Heart left ventricle (tissue), 16 donors: ENCODE results near the gene CDH23. TPM values are rescaled to one million over a fixed set of nuclear protein-coding genes. Genes with fewer than 3 reads are reported as not detected.
"Not testable (repeated sequence)": the region's sequence is repeated elsewhere in the genome, so short reads cannot be mapped to it uniquely, and the experiment has no call there.

ENCODE experiments used
- ATAC-seq, 4 donors: fragments of 200-7000 bp; cut with Tn5 transposase; one replicate each; pipeline ENCODE4 v1.9.1; 2020 to 2022; ENCODE audit warnings: moderate library complexity in 4 of 4, mild to moderate bottlenecking in 3 of 4, moderate number of reproducible peaks in 1 of 4
- DNase-seq, 5 donors: peaks; one replicate each; pipeline ENCODE4 v3.0.0-alpha.2; 2020
- H3K27ac ChIP-seq, 12 donors: fragments of 200-600 bp; sonication (generic) in 4 of 12; one replicate each; pipeline versions ENCODE4 v1.5.0 to v1.8.0; 2016 to 2022; ENCODE audit warnings: mild to moderate bottlenecking in 2 of 12
- H3K27me3 ChIP-seq, 9 donors: fragments of 200-600 bp; sonication (generic) in 2 of 9; one replicate each; pipeline versions ENCODE4 v1.5.1 to v1.8.0; 2016 to 2022; ENCODE audit warnings: mild to moderate bottlenecking in 3 of 9
- H3K36me3 ChIP-seq, 9 donors: fragments of 200-600 bp; sonication (generic) in 2 of 9; one replicate each; pipeline versions ENCODE4 v1.5.0 to v1.8.0; 2018 to 2022; ENCODE audit warnings: mild to moderate bottlenecking in 2 of 9
- H3K4me1 ChIP-seq, 12 donors: fragments of 200-600 bp; sonication (generic) in 4 of 12; one replicate each; pipeline versions ENCODE4 v1.5.0 to v1.8.0; 2016 to 2022; ENCODE audit warnings: mild to moderate bottlenecking in 3 of 12
- H3K4me3 ChIP-seq, 12 donors: fragments of 200-600 bp; sonication (generic) in 4 of 12; one replicate each; pipeline versions ENCODE4 v1.5.0 to v1.8.0; 2017 to 2022; ENCODE audit warnings: mild to moderate bottlenecking in 9 of 12, moderate library complexity in 4 of 12
- H3K9me3 ChIP-seq, 12 donors: fragments of 200-600 bp; sonication (generic) in 4 of 12; one replicate each; pipeline versions ENCODE4 v1.5.0 to v1.8.0; 2016 to 2022; ENCODE audit warnings: mild to moderate bottlenecking in 1 of 12
- POLR2A ChIP-seq, 2 donors: fragments of 450-650 bp; IDR thresholded peaks; one replicate each; pipeline ENCODE4 v1.6.1; 2017; ENCODE audit warnings: antibody characterized with exemption in 2 of 2, mild to moderate bottlenecking in 2 of 2, moderate library complexity in 2 of 2
- WGBS, 4 donors: extraction: QIAGEN DNeasy Blood & Tissue Kit in 2 of 4; methylation state at CpG; one replicate each; pipeline versions ENCODE4 v1.1.5 to v1.1.7; 2013 to 2018; 5-methylcytosine and 5-hydroxymethylcytosine counted together
- intact Hi-C, 10 donors: fragments of 100-400 bp; cut with DNase I; formaldehyde crosslinking; loops; one replicate each; pipeline versions ENCODE4 v1.11.1 to v1.14.2; 2022
- polyA plus RNA-seq, 2 donors: library from polyadenylated mRNA; stranded (reverse); fragments of 200-250 nt; gene quantifications; one replicate each; pipeline ENCODE4 v1.2.3, GENCODE V29; 2013
- total RNA-seq, 9 donors: library from RNA; depleted of rRNA in 2 of 9; stranded (reverse); fragments of >200 nt in 2 of 9; fragmentation: NEBNext Ultra II Directional in 3 of 9; extraction: Animal tissue kit (Norgen Biotek cat#: 25700) in 3 of 9; gene quantifications; one replicate each; pipeline versions ENCODE4 v1.1.0 to v1.2.4, GENCODE V29; 2016 to 2023
- TF ChIP-seq, protein P1 (sequence below), 12 donors: fragments of 200-600 bp; sonication (generic) in 4 of 12; IDR thresholded peaks; one replicate each; pipeline versions ENCODE4 v1.5.0 to v1.8.0; 2018 to 2022; ENCODE audit warnings: antibody characterized with exemption in 12 of 12, mild to moderate bottlenecking in 5 of 12
- donor health status: ischemic (EF 13 %, LVEDD 7.1; RV severe dilation, severe dysfunction).
- donor health status: healthy with polysubstance abuse.
- donor health status: DM: no; HTN: yes; CAD: no.
- donor health status: DM: no; HTN: no; CAD: no.
- donor health status: ischemic (EF 25% LVEDD 6.9; RV normal size, moderate dysfunction).
- donor health status: ischemic (EF 25% LVEDD 5.7; RV mildly dilated, moderate dysfunction).
- donor health status: healthy.
- donor health status: DM: yes; HTN: yes; CAD: no.
- donor health status: ischemic (EF 35%, LVEDD 5.7; RV mildly dilated, moderate dysfunction).
- donor health status: nonischemic (EF 11% LVEDD 7.7; RV severe dilation, severe dysfunction).
- donor health status: DM: yes; HTN: yes; CAD: no.
- donor health status: PGD.
- donor health status: ischemic (EF 29% LVEDD 5.4; RV normal size, mild dysfunction).
- donor health status: nonischemic (EF 23%, LVEDD 6.1; RV moderate dilation, normal function).

Gene CDH23
- total and polyA plus RNA-seq, 11 donors, result 1.2 to 8.6 (median 3.9) TPM

DNA sequence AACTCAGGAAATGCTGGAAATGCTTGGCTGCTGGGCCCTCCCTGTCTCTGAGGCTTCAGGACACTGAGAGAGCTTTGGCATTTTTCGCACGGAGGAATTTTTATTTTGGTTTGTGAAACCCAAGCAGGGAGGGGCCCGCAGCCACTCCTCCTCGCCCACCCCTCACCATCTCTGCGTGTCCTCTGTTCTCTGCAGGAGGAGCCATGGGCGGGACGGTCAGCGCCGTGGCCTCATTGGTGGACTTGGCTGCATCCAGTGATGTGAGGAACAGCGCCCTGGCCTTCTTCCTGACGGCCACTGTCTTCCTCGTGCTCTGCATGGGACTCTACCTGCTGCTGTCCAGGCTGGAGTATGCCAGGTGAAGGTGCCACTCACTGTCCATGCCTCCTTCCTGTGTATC lies 40.8 kb upstream of the CDH23 start:
- Histone ChIP-seq H3K27ac (no peak overlapping the region), H3K4me3 (no peak overlapping the region), H3K27me3 (no peaks in the 10 kb centered on the region), H3K36me3 (peaks cover 0 to 35% (median 5%) of the 10 kb centered on the region in 9 donors), H3K9me3 (no peaks in the 10 kb centered on the region), H3K4me1 (peaks cover 0 to 27% (median 0%) of the 10 kb centered on the region in 12 donors)
- intact Hi-C loops, result no loop called here
- TF ChIP-seq POLR2A (IDR thresholded peaks at IDR 0.05), result no peak
- WGBS, 4 donors, result 84 to 90% (median 89%) methylated on average over 12 of the region's 12 CpGs
- ATAC-seq (no peak), DNase-seq (no peak)

- Histone ChIP-seq H3K4me3 (no peak overlapping the region), H3K36me3 (peaks cover 0 to 42% (median 9%) of the 10 kb centered on the region in 9 donors), H3K4me1 (peaks cover 0 to 21% (median 0%) of the 10 kb centered on the region in 12 donors), H3K9me3 (no peaks in the 10 kb centered on the region), H3K27ac (peak overlapping the region in 1 of 12 donors; percentile 72), H3K27me3 (no peaks in the 10 kb centered on the region)
- DNase-seq (peak in 1 of 5 donors; percentile 43), ATAC-seq (peak in 1 of 4 donors; percentile 46)
- 61 to 70% (median 68%) methylated on average over 7 of the region's 7 CpGs for WGBS, 4 donors
- intact Hi-C loops, result no loop called here
- no peak for TF ChIP-seq POLR2A (IDR thresholded peaks at IDR 0.05)
- TF ChIP-seq, protein P1, sequence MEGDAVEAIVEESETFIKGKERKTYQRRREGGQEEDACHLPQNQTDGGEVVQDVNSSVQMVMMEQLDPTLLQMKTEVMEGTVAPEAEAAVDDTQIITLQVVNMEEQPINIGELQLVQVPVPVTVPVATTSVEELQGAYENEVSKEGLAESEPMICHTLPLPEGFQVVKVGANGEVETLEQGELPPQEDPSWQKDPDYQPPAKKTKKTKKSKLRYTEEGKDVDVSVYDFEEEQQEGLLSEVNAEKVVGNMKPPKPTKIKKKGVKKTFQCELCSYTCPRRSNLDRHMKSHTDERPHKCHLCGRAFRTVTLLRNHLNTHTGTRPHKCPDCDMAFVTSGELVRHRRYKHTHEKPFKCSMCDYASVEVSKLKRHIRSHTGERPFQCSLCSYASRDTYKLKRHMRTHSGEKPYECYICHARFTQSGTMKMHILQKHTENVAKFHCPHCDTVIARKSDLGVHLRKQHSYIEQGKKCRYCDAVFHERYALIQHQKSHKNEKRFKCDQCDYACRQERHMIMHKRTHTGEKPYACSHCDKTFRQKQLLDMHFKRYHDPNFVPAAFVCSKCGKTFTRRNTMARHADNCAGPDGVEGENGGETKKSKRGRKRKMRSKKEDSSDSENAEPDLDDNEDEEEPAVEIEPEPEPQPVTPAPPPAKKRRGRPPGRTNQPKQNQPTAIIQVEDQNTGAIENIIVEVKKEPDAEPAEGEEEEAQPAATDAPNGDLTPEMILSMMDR (IDR thresholded peaks at IDR 0.05), result no peak
Measured at GRCh38 chr10:71357792-71358265, 38.9 kb upstream of the CDH23 start.

GRCh38 chr10:71358277-71358676 lies 38.4 kb upstream of the CDH23 start:
- Histone ChIP-seq H3K27me3 (no peaks in the 10 kb centered on the region), H3K27ac (peak overlapping the region in 1 of 12 donors; percentile 72), H3K36me3 (peaks cover 0 to 45% (median 9%) of the 10 kb centered on the region in 9 donors), H3K9me3 (no peaks in the 10 kb centered on the region), H3K4me3 (no peak overlapping the region), H3K4me1 (peaks cover 0 to 21% (median 0%) of the 10 kb centered on the region in 12 donors)
- intact Hi-C loops, result no loop called here
- WGBS, 4 donors, result 70 to 80% (median 71%) methylated on average over 7 to 8 of the region's 8 CpGs
- ATAC-seq (peak in 1 of 4 donors; percentile 32), DNase-seq (no peak)
- no peak for TF ChIP-seq POLR2A (IDR thresholded peaks at IDR 0.05)
- TF ChIP-seq, protein P1 (IDR thresholded peaks at IDR 0.05), result no peak

DNA sequence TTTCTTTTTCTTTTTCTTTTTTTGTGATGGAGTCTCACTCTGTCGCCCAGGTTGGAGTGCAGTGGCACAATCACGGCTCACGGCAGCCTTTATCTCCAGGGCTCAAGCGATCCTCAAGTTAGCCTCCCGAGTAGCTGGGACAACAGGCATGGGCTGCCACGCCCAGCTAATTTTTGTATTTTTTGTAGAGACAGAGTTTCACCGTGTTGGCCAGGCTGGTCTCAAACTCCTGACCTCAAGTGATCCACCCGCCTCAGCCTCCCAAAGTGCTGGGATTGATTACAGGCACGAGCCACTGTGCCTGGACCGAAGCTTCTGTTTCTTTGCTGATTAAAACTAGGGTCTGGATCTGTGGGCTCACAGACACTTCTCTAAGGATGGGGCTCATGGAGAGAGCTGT lies 37.8 kb upstream of the CDH23 start:
- H3K4me1 ChIP-seq, result peaks cover 0 to 23% (median 0%) of the 10 kb centered on the region in 12 donors
- peaks cover 0 to 46% (median 9%) of the 10 kb centered on the region in 9 donors for H3K36me3 ChIP-seq
- H3K4me3 ChIP-seq, intact Hi-C loops, H3K27me3 ChIP-seq, ATAC-seq, DNase-seq, H3K9me3 ChIP-seq: not testable (repeated sequence)
- 89 to 95% (median 90%) methylated on average over 10 of the region's 10 CpGs for WGBS, 4 donors
- peak overlapping the region in 5 of 12 donors; percentile 9 to 72 (median 50) for H3K27ac ChIP-seq

- no peak for TF ChIP-seq POLR2A (IDR thresholded peaks at IDR 0.05)
- TF ChIP-seq, protein P1 (IDR thresholded peaks at IDR 0.05), result no peak
- Histone ChIP-seq H3K27me3 (no peaks in the 10 kb centered on the region), H3K36me3 (peaks cover 0 to 46% (median 9%) of the 10 kb centered on the region in 9 donors), H3K4me1 (peaks cover 0 to 28% (median 0%) of the 10 kb centered on the region in 12 donors), H3K27ac (peak overlapping the region in 7 of 12 donors; percentile 9 to 72 (median 39)), H3K4me3 (no peak overlapping the region), H3K9me3 (no peaks in the 10 kb centered on the region)
- peak; percentile 34 to 62 (median 50) for ATAC-seq
- peak in 3 of 5 donors; percentile 23 to 34 (median 34) for DNase-seq
- 42 to 64% (median 57%) methylated on average over 9 of the region's 9 CpGs for WGBS, 4 donors
- intact Hi-C loops, result no loop called here
Measured at GRCh38 chr10:71359364-71360046, 37.2 kb upstream of the CDH23 start.
